Measurements from ENCODE around the gene NHLH1.
A peak's percentile ranks its signal among the peaks of the same experiment; 100 is the strongest.
"Not testable (repeated sequence)": the region's sequence is repeated elsewhere in the genome, so short reads cannot be mapped to it uniquely, and the experiment has no call there.

Gene NHLH1

GRCh38 chr1:160384812-160385211, 17.9 kb downstream of the NHLH1 start:
- DNase-seq = not testable (repeated sequence)

DNA sequence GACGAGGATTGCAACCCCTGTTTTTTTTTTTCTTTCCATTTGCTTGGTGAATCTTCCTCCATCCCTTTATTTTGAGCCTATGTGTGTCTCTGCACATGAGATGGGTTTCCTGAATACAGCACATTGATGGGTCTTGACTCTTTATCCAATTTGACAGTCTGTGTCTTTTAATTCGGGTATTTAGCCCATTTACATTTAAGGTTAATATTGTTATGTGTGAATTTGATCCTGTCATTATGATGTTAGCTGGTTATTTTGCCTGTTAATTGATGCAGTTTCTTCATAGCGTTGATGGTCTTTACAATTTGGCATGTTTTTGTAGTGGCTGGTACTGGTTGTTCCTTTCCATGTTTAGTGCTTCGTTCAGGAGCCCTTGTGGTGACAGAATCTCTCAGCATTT, 21.5 kb downstream of the NHLH1 start:
- not testable (repeated sequence) for DNase-seq

DNA sequence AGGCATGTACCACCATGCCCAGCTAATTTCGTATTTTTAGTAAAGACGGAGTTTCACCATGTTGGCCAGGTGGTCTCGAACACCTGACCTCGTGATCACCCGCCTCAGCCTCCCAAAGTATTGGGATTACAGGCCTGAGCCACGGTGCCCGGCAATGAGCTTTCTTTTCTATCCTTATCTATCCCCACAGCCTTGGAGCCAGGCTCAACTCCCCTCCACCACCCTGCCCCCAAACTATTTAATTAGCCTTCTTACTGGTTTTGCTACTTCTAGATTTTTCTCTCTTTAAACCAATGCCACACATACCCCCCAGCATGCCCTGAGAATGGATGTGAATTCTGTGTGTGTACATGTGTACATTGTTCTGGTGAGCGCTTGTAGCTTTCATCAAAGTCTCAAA, 27.8 kb downstream of the NHLH1 start:
- no peak for DNase-seq

DNA sequence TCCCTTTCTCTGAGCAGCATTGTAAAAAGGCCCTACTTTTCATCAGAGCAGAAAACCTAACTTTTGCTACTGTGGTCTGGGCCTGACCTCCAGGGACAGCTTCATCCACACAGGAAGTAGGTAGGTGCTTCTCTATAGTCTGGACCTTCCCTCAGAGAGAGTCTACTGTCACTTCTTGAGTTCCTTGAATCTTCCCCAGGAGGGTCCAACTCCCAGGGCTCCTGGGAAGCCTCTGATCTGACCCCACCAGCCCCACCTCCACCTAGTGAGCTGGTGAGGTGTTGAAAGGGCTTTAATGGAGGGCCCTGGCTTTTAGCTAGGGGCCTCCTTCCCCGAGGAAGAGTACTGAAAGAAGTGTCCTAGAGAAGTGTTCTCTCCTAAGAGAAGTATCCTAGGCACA, 30.8 kb downstream of the NHLH1 start:
- no peak for DNase-seq

- no peak for DNase-seq
Measured at GRCh38 chr1:160398823-160399222, 32.0 kb downstream of the NHLH1 start.

DNA sequence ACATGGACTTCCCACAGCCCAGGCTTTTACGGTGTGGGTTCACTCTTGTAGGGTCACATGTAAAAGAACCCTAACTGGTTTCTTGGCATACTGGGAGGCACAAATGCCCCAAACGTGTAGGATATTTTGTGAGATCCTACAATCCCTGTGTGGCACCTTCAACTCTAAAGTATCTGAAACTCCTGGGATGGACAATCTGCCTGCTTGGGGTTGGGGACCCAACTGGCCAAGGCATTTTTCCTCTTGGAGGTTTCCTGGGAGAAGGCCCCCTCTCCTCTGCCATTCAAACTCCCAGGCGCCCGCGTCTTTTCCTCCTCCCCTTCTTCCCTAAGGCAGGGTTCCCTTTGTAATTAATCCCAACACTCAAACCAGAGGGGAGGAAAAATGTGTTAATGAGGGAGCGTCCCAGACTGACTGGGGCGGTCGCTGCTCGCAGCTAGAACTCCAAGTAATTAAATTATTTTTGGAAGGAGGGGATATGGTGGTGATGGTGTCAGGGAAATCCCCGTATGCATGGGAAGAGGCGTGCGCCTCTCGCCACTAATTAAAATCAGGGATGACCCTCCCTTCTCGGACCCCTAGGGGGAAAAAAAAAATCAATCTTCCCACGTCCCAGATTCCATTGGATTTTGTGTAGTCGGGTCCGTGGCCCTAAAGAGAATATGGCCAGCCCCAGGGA, 32.8 kb downstream of the NHLH1 start:
- no peak for DNase-seq

- peak; percentile 77 for DNase-seq
Measured at GRCh38 chr1:160400223-160400645, 33.4 kb downstream of the NHLH1 start, which contains the start of gene VANGL2. Gene VANGL2 (plus strand): TSS chr1:160400564. CDS start chr1:160415838, 15,274 bp downstream.

DNA sequence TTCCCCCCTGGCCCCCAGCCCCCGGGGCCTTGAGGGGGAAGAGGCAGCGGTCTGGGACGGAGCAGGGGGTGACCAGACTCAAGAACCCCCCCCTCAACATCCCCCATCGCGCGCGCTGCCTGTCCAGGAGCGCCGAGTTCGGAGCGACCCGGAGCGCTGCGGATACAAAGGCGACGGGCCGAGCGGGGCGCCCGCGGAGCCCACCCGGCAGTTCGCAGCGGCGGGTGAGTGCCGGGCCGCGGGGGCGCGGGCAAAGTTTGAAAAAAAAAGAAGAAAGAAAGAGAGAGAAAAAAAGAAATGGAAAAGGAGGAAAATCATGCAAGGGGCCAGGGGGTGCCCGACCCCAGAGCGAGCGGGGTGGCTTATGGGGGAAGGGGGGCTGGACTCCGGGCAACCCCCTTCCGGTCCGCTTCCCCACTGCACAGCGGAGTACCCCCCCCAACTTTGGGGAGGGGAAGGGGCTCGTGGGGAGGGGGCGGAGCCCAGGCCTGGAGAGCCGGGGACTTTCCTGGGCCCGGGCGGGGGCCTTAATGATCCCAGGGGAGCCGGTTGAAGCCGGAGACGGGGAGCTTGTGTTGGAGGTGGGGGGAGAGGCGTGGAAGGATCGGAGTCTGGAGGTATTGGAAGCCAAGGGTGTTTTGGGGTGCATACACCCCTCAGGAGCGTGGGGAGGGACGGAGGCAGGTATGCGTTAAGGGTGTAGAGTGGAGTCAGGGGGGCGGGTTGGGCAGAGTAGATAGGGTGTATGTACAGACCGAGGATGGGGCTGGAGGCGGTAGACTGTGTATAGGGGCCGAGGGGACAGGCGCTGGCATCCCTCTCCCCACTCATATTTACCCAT, 34.0 kb downstream of the NHLH1 start:
- DNase-seq = peak; percentile 63

- no peak for DNase-seq
Measured at GRCh38 chr1:160401487-160401805, 34.6 kb downstream of the NHLH1 start.

- DNase-seq = no peak
Measured at GRCh38 chr1:160402001-160402795, 35.3 kb downstream of the NHLH1 start.

DNA sequence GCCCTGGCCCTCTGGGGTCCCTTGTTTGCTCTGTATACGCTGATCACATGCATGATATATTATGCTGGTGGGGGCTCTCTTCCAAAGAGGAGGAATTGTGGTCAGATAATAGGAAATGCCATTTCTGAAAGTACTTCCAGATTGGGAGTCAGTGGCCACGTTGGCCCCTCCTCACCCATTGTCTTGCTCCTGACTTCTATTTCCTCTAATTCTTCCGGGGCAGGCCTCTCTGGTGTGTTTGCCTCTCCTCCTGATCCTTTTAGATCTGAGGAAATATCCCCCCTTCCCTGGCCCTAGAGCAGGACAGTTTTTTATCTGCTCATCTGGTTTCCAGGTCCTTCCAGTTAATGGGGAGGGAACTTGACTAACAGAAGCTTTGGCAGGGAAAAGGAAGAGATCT, 36.4 kb downstream of the NHLH1 start:
- no peak for DNase-seq

GRCh38 chr1:160404094-160404493, 37.2 kb downstream of the NHLH1 start:
- no peak for DNase-seq

DNA sequence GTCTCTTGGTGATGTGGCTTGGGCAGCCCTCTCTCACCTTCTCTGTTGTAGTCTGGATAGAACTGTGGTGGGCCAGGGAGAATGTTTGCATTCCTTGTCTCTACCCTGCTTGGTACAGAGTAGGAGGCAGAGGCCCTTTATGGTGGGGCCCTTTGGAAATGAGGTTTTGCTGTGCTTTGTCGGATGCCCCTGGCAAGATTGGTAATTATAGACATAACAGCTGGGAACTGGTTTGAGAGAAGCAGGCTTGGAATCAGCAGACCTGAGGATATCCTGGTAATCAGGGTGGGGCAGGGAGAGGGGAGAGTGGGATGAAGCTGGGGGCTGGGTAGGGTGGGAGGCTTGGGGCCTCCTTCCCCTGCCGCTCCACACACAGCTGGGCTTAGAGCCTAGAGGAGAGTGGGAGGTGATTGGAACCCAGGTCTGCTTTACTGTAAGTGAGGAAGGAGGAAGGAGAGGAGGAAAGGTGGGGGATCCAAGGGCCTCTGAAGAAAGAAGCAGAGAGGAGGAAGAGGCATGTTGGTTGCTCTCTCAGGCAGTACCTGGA, 38.5 kb downstream of the NHLH1 start:
- DNase-seq = no peak

DNA sequence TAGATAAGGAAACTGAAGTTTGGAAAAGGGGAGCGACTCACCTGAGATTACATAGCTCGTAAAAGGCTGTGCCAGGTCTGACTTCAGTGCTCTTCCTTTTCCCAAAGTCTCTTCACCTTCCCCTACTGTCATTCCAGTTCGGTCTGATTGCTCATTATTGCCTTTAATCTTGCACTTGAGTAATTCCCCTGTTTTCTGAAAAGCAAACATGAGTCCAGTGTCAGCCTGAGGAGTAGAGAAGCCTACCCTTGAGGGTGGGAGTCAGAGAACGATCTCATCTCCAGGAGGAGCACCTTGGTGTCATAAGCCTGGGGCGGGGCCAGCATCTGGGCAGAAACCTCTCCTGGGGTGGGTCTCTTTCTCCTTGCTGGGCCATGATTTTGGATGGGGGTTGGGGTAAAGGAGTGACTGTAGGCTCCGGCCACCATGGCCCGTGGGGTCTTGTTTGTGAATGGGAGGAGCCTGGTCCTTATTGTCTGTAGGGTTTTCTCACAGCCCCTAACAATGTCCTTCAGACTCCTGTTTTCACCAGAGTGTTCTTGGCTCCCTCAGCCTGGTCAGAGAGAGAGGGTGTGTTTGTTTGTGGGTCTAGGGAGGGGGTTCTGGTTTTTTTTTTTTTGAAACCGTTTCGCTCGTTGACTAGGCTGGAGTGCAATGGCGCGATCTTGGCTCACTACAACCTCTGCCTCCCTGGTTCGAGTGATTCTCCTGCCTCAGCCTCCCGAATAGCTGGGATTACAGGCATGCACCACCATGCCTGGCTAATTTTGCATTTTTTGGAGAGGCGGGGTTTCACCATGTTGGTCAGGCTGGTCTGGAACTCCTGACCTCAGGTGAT, 39.5 kb downstream of the NHLH1 start:
- DNase-seq = peak; percentile 32

- peak; percentile 48 for DNase-seq
Measured at GRCh38 chr1:160407839-160408801, 41.2 kb downstream of the NHLH1 start.

GRCh38 chr1:160408864-160409263, 42.0 kb downstream of the NHLH1 start:
- DNase-seq = peak; percentile 51

DNA sequence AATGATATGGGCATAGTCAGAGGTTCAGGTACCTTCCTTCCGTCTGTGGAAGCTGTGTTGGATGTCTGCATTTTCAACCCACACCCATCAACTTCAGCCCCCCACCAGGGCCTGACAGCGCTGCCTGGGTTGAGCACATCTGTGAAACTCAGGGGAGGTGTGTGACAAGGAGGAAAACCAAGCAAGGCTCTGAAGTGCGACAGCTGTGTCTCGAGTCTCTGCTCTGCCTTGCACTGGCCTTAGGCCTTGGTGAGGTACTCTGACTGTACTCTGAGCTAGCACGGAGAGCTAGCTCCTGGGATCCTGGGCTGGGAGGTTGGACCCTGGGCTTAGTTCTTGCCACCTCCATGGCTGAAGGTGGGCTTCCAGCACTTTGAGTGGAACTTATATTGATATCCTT, 42.6 kb downstream of the NHLH1 start:
- no peak for DNase-seq

- no peak for DNase-seq
Measured at GRCh38 chr1:160410406-160411005, 43.6 kb downstream of the NHLH1 start.

- no peak for DNase-seq
Measured at GRCh38 chr1:160411271-160412027, 44.6 kb downstream of the NHLH1 start.

- no peak for DNase-seq
Measured at GRCh38 chr1:160412028-160412362, 45.1 kb downstream of the NHLH1 start.
